Astrocyte (in vitro differentiated cells and primary cell): Measurements from ENCODE around the gene GPATCH4. TPM values are rescaled to one million over a fixed set of nuclear protein-coding genes. Genes with fewer than 3 reads are reported as not detected.
A peak's percentile ranks its signal among the peaks of the same experiment; 100 is the strongest.

Source experiments
- DNase-seq: peaks from one replicate; pipeline ENCODE4 v3.0.0-alpha.2; 2010; ENCODE audit warnings: low read depth
- FAIRE-seq: peaks from 2 replicates; lab custom pipeline; 2011; peaks lifted over from hg19 to GRCh38; lab: Jason Lieb, UNC
- H2AFZ ChIP-seq: 2 replicates; pipeline ENCODE4 v1.6.0; 2012; ENCODE audit warnings: low read depth, low read length, inconsistent platforms
- H3K27ac ChIP-seq: 2 replicates; pipeline ENCODE4 v1.5.1; 2011; ENCODE audit warnings: low read depth, low read length, inconsistent platforms
- H3K27me3 ChIP-seq: 2 replicates; pipeline ENCODE4 v1.6.0; 2011; ENCODE audit warnings: low read length, inconsistent platforms; ENCODE audit not compliant: insufficient read depth
- H3K36me3 ChIP-seq: 2 replicates; pipeline ENCODE4 v1.5.1; 2011; ENCODE audit warnings: low read length, inconsistent platforms; ENCODE audit not compliant: insufficient read depth
- H3K4me1 ChIP-seq: 2 replicates; pipeline ENCODE4 v1.5.1; 2011; ENCODE audit warnings: low read length, inconsistent platforms; ENCODE audit not compliant: insufficient read depth
- H3K4me2 ChIP-seq: 2 replicates; pipeline ENCODE4 v1.6.0; 2012; ENCODE audit warnings: low read length, inconsistent platforms
- H3K4me3 ChIP-seq: 2 replicates; pipeline ENCODE4 v1.5.1; 2011; ENCODE audit warnings: low read depth, mild to moderate bottlenecking, low read length, inconsistent platforms; ENCODE audit not compliant: insufficient read depth
- H3K79me2 ChIP-seq: 2 replicates; pipeline ENCODE4 v1.6.0; 2012; ENCODE audit warnings: mild to moderate bottlenecking, low read length, inconsistent platforms; ENCODE audit not compliant: insufficient read depth
- H3K9ac ChIP-seq: 2 replicates; pipeline ENCODE4 v1.6.0; 2012; ENCODE audit warnings: mild to moderate bottlenecking, low read length, inconsistent platforms
- H3K9me3 ChIP-seq: 2 replicates; pipeline ENCODE4 v1.5.1; 2012; ENCODE audit warnings: low read depth, mild to moderate bottlenecking, low read length, inconsistent platforms; ENCODE audit not compliant: insufficient read depth
- H4K20me1 ChIP-seq: 2 replicates; pipeline ENCODE4 v1.6.0; 2012; ENCODE audit warnings: low read length, inconsistent platforms; ENCODE audit not compliant: insufficient read depth
- H3K27ac Mint-ChIP-seq: one replicate; pipeline ENCODE4 v1.8.0; 2021; ENCODE audit warnings: mild to moderate bottlenecking, mixed read lengths; ENCODE audit not compliant: unreplicated experiment
- H3K27me3 Mint-ChIP-seq: one replicate; pipeline ENCODE4 v1.8.0; 2021; ENCODE audit warnings: low read depth, mixed read lengths; ENCODE audit not compliant: unreplicated experiment
- H3K36me3 Mint-ChIP-seq: one replicate; pipeline ENCODE4 v1.8.0; 2021; ENCODE audit warnings: low read depth, mixed read lengths; ENCODE audit not compliant: unreplicated experiment
- H3K4me1 Mint-ChIP-seq: one replicate; pipeline ENCODE4 v1.8.0; 2021; ENCODE audit warnings: low read depth, mixed read lengths; ENCODE audit not compliant: unreplicated experiment
- H3K4me3 Mint-ChIP-seq: one replicate; pipeline ENCODE4 v1.8.0; 2021; ENCODE audit warnings: mild to moderate bottlenecking, moderate library complexity, mixed read lengths; ENCODE audit not compliant: unreplicated experiment
- H3K9me3 Mint-ChIP-seq: one replicate; pipeline ENCODE4 v1.8.0; 2021; ENCODE audit warnings: mild to moderate bottlenecking, mixed read lengths; ENCODE audit not compliant: unreplicated experiment
- EZH2 ChIP-seq: IDR thresholded peaks from 2 replicates; pipeline ENCODE4 v1.6.1; 2012; ENCODE audit warnings: mild to moderate bottlenecking, low read length, inconsistent platforms; ENCODE audit not compliant: insufficient read depth
- total RNA-seq: library from RNA; stranded (reverse); gene quantifications from 2 replicates; pipeline ENCODE4 v1.2.1, GENCODE V29; 2021
- TF ChIP-seq, protein P1 (sequence below): IDR thresholded peaks from 2 replicates; pipeline ENCODE4 v1.5.1; 2011; ENCODE audit warnings: low read depth, mild to moderate bottlenecking, inconsistent platforms, low read length, moderate library complexity; ENCODE audit not compliant: insufficient read depth

The GPATCH4 gene
- total RNA-seq, 1 donor from 2014 or later: 22.8 TPM

DNA sequence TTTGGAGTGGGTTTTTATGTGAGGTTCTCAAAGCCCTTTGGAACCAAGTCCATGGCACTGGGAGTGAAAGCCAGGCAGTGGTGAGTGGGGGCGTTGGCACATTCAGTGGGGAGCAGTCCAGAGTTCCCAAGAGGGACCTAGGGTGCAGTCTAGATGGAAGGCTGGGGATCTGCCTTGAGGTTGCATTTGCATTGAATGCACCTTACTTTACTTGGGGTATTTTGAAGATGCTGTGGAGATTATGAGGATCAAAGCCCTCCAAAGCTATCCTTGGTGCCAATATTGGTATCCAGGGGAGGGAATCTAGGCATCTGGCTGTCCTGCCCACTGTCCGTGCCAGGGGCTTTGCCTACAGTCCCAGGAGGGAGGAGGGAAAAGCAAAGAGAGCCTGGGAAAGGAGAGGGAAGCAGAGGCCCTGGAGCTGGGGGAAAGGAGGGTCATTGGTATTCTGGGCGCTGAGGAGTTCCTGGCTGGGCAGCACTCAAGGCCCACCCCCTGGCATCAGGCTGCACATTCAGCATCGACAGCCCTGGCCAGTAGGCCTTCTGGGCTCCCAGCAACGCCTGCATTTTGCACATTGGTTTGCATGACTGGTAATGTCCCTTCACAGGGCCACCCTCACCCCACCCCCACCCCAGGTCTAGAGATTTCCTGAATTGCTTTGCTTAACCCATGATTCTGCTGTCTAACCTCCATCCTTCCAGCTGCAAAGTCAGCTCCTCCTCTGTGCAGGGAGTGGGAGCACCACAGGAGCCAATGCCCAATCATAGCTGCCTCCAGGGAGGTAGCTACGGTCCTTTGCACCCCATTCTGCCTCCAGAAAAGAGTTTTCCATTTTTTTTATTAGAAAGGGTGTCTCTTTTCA, 39.8 kb upstream of the GPATCH4 start:
- DNase-seq: no peak
- Histone ChIP-seq H3K36me3 (no peaks in the 10 kb centered on the region), H2AFZ (no peak overlapping the region), H3K27ac (no peak overlapping the region), H3K9ac (no peak overlapping the region), H3K9me3 (peaks cover 2% of the 10 kb centered on the region), H3K79me2 (no peaks in the 10 kb centered on the region), H4K20me1 (peaks cover 16% of the 10 kb centered on the region), H3K27me3 (peaks cover 83% of the 10 kb centered on the region), H3K4me2 (peak overlapping the region; percentile 77), H3K4me3 (peak overlapping the region; percentile 33), H3K4me1 (peaks cover 7% of the 10 kb centered on the region)
- H3K27me3 Mint-ChIP-seq: peaks cover 81% of the 10 kb centered on the region
- peak overlapping the region; percentile 77 for H3K4me3 Mint-ChIP-seq
- peaks cover 8% of the 10 kb centered on the region for H3K4me1 Mint-ChIP-seq
- peaks cover 3% of the 10 kb centered on the region for H3K36me3 Mint-ChIP-seq
- H3K9me3 Mint-ChIP-seq: no peaks in the 10 kb centered on the region
- FAIRE-seq: no peak
- H3K27ac Mint-ChIP-seq: peak overlapping the region; percentile 55
- TF ChIP-seq, protein P1, sequence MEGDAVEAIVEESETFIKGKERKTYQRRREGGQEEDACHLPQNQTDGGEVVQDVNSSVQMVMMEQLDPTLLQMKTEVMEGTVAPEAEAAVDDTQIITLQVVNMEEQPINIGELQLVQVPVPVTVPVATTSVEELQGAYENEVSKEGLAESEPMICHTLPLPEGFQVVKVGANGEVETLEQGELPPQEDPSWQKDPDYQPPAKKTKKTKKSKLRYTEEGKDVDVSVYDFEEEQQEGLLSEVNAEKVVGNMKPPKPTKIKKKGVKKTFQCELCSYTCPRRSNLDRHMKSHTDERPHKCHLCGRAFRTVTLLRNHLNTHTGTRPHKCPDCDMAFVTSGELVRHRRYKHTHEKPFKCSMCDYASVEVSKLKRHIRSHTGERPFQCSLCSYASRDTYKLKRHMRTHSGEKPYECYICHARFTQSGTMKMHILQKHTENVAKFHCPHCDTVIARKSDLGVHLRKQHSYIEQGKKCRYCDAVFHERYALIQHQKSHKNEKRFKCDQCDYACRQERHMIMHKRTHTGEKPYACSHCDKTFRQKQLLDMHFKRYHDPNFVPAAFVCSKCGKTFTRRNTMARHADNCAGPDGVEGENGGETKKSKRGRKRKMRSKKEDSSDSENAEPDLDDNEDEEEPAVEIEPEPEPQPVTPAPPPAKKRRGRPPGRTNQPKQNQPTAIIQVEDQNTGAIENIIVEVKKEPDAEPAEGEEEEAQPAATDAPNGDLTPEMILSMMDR: no peak
- no peak for TF ChIP-seq EZH2

DNA sequence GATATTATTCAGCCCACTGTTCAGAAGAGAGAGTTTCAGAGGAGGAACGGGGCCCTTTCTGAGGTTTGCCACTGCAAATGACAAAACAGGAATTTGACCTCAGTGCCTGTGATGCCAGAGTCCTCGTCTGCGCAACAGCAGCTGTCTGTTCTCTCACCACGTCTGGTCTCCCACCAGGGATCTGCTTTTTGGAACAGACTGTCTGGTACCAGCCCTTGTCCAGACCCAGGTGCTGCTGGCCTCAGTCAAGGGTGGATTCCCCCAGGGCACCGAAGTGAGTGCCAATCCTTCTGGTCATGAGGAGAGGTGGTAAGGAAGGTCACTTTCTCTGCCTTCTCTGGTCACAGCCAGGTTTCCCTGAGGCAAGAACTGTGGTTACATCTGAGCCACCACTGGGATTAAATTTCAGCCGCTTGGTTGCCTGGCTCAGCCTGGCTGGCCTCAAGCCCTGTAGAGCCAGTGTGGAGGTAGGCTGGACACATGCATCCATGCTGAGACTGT, 38.4 kb upstream of the GPATCH4 start:
- FAIRE-seq: no peak
- Mint-ChIP-seq H3K4me3 (no peak overlapping the region), H3K9me3 (no peaks in the 10 kb centered on the region)

More for the DNA sequence above, 38.4 kb upstream of the GPATCH4 start:
- H3K27me3 Mint-ChIP-seq: peaks cover 75% of the 10 kb centered on the region
- H3K27ac Mint-ChIP-seq: no peak overlapping the region
- no peak for DNase-seq
- no peak overlapping the region for H3K4me3 ChIP-seq
- H3K9ac ChIP-seq: no peak overlapping the region
- H3K4me1 Mint-ChIP-seq: peaks cover 8% of the 10 kb centered on the region
- H3K4me1 ChIP-seq: peaks cover 7% of the 10 kb centered on the region
- H4K20me1 ChIP-seq: peaks cover 16% of the 10 kb centered on the region
- H3K36me3 Mint-ChIP-seq: no peaks in the 10 kb centered on the region
- H3K27me3 ChIP-seq: peaks cover 79% of the 10 kb centered on the region
- H3K36me3 ChIP-seq: no peaks in the 10 kb centered on the region
- H3K79me2 ChIP-seq: no peaks in the 10 kb centered on the region
- no peak overlapping the region for H3K27ac ChIP-seq
- H3K4me2 ChIP-seq: no peak overlapping the region
- H2AFZ ChIP-seq: no peak overlapping the region
- no peaks in the 10 kb centered on the region for H3K9me3 ChIP-seq
- TF ChIP-seq, protein P1: no peak
